Activated CD4-positive, alpha-beta memory T cell treated with anti-CD3 and anti-CD28 coated beads, Interleukin-2, amount 10 ng/mL, durations not matched to agents 7 days and 5 days (primary cell): ENCODE data around the gene IPCEF1. TPM values are rescaled to one million over a fixed set of nuclear protein-coding genes. Genes with fewer than 3 reads are reported as not detected.

Experiments used
- CTCF ChIA-PET: fragments of 350-600 bp; sonication (Branson Sonifier 250); formaldehyde crosslinking; loops from one replicate; lab custom pipeline; 2021; ENCODE audit warnings: antibody characterized with exemption, inconsistent platforms; lab: Charles Lee
- POLR2A ChIA-PET: fragments of 350-600 bp; sonication (Branson Sonifier 250); formaldehyde crosslinking; loops from one replicate; lab custom pipeline; 2021; ENCODE audit warnings: antibody characterized with exemption; lab: Charles Lee
- DNase-seq: peaks from one replicate; pipeline ENCODE4 v3.0.0-alpha.2; 2020
- H3K27ac Mint-ChIP-seq: one replicate; pipeline ENCODE4 v1.8.0; 2021; ENCODE audit warnings: mild to moderate bottlenecking, mixed read lengths
- H3K27me3 Mint-ChIP-seq: one replicate; pipeline ENCODE4 v1.8.0; 2021; ENCODE audit warnings: mixed read lengths
- H3K36me3 Mint-ChIP-seq: one replicate; pipeline ENCODE4 v1.8.0; 2021; ENCODE audit warnings: low read depth, mixed read lengths
- H3K4me1 Mint-ChIP-seq: one replicate; pipeline ENCODE4 v1.8.0; 2021; ENCODE audit warnings: mixed read lengths
- H3K4me3 Mint-ChIP-seq: one replicate; pipeline ENCODE4 v1.8.0; 2021; ENCODE audit warnings: mild to moderate bottlenecking, mixed read lengths
- H3K9me3 Mint-ChIP-seq: one replicate; pipeline ENCODE4 v1.8.0; 2021; ENCODE audit warnings: mixed read lengths
- total RNA-seq, 2 experiments: library from RNA; stranded (reverse); gene quantifications; one replicate each; pipeline ENCODE4 v1.2.3, GENCODE V29; 2021

Gene IPCEF1
- total RNA-seq, 2 experiments from 2014 or later, result 13.8 to 20.3 TPM

DNA sequence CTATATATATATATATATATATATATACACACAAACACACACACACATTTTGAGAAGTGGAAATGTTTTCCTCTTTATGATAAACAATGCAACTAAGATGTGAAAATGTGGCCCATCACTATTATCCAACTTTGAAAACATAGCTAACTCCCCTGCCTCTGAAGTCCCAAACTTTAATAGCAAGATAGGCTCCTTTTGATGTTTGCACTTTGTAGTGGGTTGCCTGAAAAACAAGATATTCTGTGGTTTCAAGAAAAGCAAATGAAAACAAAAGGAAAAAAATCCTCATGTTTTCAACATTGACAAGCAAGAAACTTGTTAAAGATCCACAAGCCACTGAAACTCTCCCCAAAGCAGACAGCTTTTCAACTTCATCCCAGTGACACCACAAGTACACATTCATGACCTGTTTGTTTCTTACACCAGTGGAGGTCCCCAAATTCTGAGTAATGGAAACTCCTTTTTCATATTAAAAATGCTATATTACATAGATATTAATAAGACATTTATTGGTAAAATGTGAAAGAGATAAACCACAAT, 90.0 kb downstream of the IPCEF1 start:
- H3K9me3 Mint-ChIP-seq, result no peaks in the 10 kb centered on the region
- H3K27me3 Mint-ChIP-seq, result no peaks in the 10 kb centered on the region
- H3K4me3 Mint-ChIP-seq, result no peak overlapping the region
- CTCF ChIA-PET, result interaction anchor here (1.3 to 3.4 kb wide), 2 partner anchors 10 to 100 kb away, joined by 3 to 9 read pairs; no protein-coding TSS in a partner anchor
- POLR2A ChIA-PET, result no interaction called here
- DNase-seq, result no peak
- no peaks in the 10 kb centered on the region for H3K4me1 Mint-ChIP-seq
- no peak overlapping the region for H3K27ac Mint-ChIP-seq
- no peaks in the 10 kb centered on the region for H3K36me3 Mint-ChIP-seq

DNA sequence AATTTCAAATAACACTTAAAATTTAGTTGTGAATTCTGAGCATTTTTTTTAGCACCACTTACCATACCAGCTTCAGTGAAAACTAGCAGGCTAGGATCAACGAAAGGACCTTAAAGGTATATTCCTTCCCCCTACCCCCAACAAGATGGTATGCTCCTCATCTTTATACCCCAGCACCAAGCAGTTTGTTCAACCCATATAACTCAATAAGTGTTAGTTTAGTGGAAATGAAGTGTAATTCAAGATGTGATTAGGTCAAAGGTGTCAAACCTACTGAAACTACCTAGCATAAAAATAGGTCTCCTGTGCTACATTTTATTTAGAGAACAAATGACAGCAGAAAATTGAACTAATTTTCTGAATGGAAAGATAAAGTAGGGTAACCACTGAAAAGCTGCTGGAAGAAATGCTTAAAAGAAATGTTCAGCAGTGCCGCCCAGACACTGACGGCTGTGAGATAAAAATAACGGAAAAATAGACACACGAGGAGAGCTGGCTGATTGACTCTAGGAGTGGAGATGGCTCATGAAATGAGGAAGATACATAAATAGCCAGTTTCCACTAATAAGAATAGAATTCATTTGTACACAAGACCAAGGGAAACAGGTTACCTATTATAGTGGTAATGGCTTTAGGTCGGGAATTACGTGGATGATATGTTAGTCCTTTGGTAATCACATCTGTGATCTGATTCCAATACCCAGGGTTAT, 94.8 kb downstream of the IPCEF1 start:
- Mint-ChIP-seq H3K27me3 (peaks cover 3% of the 10 kb centered on the region), H3K9me3 (no peaks in the 10 kb centered on the region), H3K27ac (no peak overlapping the region), H3K4me1 (peaks cover 14% of the 10 kb centered on the region), H3K36me3 (no peaks in the 10 kb centered on the region), H3K4me3 (no peak overlapping the region)
- ChIA-PET POLR2A (no interaction called here), CTCF (interaction anchor here (0.9 to 1.6 kb wide), 2 partner anchors 15 to 20 kb away, joined by 3 to 5 read pairs; no protein-coding TSS in a partner anchor)
- no peak for DNase-seq

DNA sequence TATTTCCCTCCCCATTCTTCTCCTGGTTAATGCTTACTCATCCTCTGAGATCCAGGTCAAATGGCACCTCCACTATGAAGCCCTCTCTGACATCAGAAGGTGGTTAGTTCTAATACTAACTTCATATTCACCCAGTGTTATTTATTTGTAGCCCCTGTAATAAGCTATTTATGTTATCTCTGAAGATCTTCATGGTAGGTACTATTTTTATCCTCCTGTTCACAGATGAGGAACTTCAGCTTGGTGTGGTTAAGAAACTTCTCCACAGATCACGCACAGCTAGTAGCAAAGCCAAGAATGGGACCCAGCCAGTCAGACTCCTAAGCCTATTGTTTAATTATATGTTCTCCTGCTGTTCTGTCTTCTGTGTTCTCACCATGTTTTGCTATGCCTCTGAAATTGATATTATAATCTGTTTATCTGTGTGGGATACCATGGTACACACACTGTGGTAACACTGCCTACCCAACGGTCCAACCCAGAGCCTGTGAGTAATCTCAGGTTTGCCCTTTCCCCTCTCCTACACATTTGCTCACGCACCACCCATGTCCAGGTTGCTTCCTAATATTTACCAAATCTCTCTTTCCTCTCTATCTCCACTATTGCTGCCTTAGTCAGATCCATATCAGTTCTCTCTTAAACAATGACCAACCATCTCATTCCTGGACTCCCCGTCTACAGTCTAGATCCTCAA, 98.4 kb downstream of the IPCEF1 start:
- peaks cover 16% of the 10 kb centered on the region for H3K9me3 Mint-ChIP-seq
- H3K36me3 Mint-ChIP-seq, result peaks cover 12% of the 10 kb centered on the region
- H3K4me1 Mint-ChIP-seq, result peaks cover 14% of the 10 kb centered on the region
- H3K4me3 Mint-ChIP-seq, result no peak overlapping the region
- POLR2A ChIA-PET, result interaction anchor here (2.0 kb wide), 1 partner anchor 11 kb away, joined by 6 read pairs; no protein-coding TSS in a partner anchor
- no peak for DNase-seq
- CTCF ChIA-PET, result no interaction called here
- no peak overlapping the region for H3K27ac Mint-ChIP-seq
- H3K27me3 Mint-ChIP-seq, result peaks cover 6% of the 10 kb centered on the region

DNA sequence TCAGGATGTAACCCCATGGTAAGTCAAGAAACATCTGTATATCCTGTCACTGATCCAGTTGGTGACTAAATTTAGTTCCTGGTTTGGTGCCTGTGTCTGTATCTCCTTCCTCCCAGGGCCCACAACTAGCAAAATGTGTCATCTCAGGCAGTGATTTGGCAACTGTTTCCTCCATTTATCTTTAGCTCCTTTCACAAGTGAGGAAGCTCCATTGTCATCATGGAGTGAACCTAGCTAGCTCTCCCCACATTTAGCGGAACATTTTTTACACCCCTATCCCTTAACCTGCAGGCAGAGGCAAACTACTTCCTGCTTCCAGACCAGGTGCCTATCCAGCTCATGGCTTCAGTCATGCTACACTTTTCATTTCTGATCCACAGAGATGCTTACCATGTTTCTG, 99.5 kb downstream of the IPCEF1 start:
- no peak overlapping the region for H3K27ac Mint-ChIP-seq
- ChIA-PET CTCF (interaction anchor here (1.5 kb wide), 1 partner anchor 10 kb away, joined by 4 read pairs; no protein-coding TSS in a partner anchor), POLR2A (interaction anchor here (2.0 kb wide), 1 partner anchor 10 kb away, joined by 6 read pairs; no protein-coding TSS in a partner anchor)
- DNase-seq, result no peak
- H3K27me3 Mint-ChIP-seq, result peaks cover 6% of the 10 kb centered on the region
- H3K9me3 Mint-ChIP-seq, result peaks cover 18% of the 10 kb centered on the region
- peaks cover 12% of the 10 kb centered on the region for H3K36me3 Mint-ChIP-seq
- H3K4me1 Mint-ChIP-seq, result peaks cover 16% of the 10 kb centered on the region
- no peak overlapping the region for H3K4me3 Mint-ChIP-seq

DNA sequence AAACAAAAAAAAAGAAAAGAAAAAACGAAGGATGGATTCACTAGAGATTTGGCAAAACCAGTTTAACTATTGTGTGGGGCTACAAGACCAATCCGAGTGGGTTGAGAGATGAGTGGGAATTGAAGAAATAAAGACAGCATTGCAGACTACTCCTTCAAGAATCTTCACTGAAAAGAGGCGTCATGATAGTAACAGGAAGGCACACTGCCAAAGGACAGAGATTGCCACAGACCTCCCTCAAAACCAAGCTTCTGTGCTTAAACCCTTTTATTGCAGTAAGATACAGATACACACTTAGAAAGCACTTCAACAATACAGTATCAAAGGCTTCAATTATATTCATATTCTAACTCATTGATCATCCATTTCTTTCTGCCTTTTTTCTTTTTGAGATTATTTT, 103.9 kb downstream of the IPCEF1 start:
- H3K4me1 Mint-ChIP-seq, result peaks cover 40% of the 10 kb centered on the region
- no peak overlapping the region for H3K4me3 Mint-ChIP-seq
- CTCF ChIA-PET, result no interaction called here
- no peak for DNase-seq
- peaks cover 9% of the 10 kb centered on the region for H3K27me3 Mint-ChIP-seq
- POLR2A ChIA-PET, result no interaction called here
- H3K27ac Mint-ChIP-seq, result no peak overlapping the region
- H3K9me3 Mint-ChIP-seq, result peaks cover 18% of the 10 kb centered on the region
- H3K36me3 Mint-ChIP-seq, result peaks cover 12% of the 10 kb centered on the region

DNA sequence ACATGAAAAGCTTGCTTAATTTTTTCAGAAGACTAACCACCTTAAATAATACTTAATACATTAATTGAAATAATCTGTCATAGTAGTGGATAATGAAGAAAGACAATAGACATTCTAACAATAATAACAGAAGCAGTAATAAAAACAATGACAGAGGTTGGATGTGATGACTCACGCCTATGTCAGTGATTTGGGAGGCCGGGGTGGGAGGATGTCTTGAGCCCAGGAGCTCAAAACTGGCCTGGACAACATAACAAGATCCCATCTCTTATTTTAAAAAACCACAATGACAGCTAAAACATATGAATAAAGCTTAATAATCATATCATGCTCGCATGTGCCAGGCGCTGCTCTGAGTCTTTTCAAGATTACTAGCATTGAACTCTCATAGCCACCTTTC, 105.5 kb downstream of the IPCEF1 start:
- peaks cover 16% of the 10 kb centered on the region for H3K9me3 Mint-ChIP-seq
- peaks cover 49% of the 10 kb centered on the region for H3K4me1 Mint-ChIP-seq
- H3K4me3 Mint-ChIP-seq, result no peak overlapping the region
- ChIA-PET CTCF (interaction anchor here (0.9 to 1.4 kb wide), 3 partner anchors 24 to 94 kb away, joined by 3 to 5 read pairs (median 3); no protein-coding TSS in a partner anchor), POLR2A (interaction anchor here (1.0 to 1.5 kb wide), 3 partner anchors 19 to 86 kb away, joined by 3 to 6 read pairs (median 5); no protein-coding TSS in a partner anchor)
- H3K27ac Mint-ChIP-seq, result no peak overlapping the region
- H3K36me3 Mint-ChIP-seq, result peaks cover 15% of the 10 kb centered on the region
- DNase-seq, result no peak
- peaks cover 9% of the 10 kb centered on the region for H3K27me3 Mint-ChIP-seq

DNA sequence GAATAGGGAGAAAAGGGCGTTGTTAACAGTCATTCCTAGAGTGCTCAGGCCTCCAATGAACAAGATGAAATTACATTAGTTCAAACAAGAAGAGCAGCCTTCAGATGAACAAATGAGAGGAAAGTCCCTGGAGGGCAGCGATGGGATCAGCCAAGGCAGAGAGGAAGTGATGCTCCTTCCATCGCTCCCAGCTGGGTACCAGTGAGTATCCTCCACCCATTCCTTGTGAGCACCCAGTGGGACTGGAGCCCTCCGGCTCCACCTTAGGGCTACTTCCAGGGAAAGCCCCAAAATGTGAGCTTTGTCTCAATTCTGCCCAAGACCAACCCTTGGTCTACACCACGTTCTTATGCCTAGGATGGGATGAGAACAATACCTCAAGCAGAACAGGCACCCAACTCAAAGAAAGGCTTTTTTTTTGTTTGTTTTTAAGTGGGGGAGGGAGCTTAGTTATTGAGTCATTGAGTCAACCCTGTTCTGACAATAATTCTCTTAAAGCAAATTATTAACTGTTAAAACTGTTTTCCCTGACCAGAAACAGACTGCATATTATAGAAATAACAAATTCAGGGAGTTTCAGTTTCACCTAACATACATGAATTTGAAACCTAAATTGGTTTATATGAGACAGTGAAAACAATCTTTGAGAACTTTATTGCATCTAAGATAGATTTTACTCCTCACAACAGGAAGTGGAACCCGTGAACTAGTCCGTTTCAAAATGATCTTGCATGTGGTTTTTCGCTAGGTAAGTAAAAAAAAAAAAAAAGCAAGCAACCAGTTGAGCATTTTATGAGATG, 106.9 kb downstream of the IPCEF1 start:
- peak; percentile 34 for DNase-seq
- ChIA-PET CTCF (interaction anchor here (0.6 to 4.1 kb wide), 5 partner anchors 18 to 1582 kb away, joined by 4 to 31 read pairs (median 6); no protein-coding TSS in a partner anchor), POLR2A (interaction anchor here (0.5 to 8.0 kb wide), 7 partner anchors 15 to 904 kb away, joined by 3 to 116 read pairs (median 3); no protein-coding TSS in a partner anchor)
- peaks cover 63% of the 10 kb centered on the region for H3K4me1 Mint-ChIP-seq
- peaks cover 6% of the 10 kb centered on the region for H3K9me3 Mint-ChIP-seq
- peak overlapping the region; percentile 57 for H3K4me3 Mint-ChIP-seq
- peaks cover 6% of the 10 kb centered on the region for H3K27me3 Mint-ChIP-seq
- peak overlapping the region; percentile 81 for H3K27ac Mint-ChIP-seq
- H3K36me3 Mint-ChIP-seq, result peaks cover 14% of the 10 kb centered on the region

DNA sequence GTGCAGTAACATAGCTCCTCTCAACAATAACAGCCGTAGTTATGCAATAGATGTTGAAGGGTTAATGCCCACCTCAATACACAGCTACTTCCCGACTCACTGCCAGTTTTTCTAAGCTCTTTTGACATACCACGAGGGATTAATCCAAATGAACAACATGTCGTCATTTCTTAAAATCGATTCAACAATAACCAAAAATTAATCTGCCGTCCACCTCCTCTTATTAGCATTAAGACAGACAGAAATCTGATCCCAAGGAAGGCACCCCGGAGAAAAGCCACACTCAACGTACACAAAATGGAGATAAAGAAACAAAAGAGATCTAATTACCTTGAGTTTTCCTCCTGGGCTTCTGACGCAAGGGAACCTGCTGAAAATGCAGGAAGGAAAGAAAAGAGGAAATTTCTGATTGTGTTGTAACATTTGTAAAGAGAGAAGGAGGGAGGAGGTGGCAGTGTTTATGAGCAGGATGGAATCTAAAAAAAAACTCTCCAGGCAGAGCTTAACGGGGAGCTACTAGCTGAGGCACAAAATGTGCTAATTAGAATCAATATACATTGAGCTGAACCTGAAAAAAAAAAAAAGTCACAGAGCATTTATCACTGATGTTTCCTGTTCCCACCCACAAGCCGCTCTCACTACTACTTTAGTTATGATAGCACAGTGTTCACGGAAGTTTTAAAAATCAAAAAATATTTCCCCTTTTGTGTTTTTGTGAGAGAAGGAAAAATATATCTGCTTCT, 109.3 kb downstream of the IPCEF1 start:
- peak; percentile 36 for DNase-seq
- peaks cover 2% of the 10 kb centered on the region for H3K9me3 Mint-ChIP-seq
- H3K27me3 Mint-ChIP-seq, result peaks cover 6% of the 10 kb centered on the region
- ChIA-PET CTCF (interaction anchor here (1.3 to 4.1 kb wide), 2 partner anchors 9 to 29 kb away, joined by 4 to 31 read pairs; no protein-coding TSS in a partner anchor), POLR2A (interaction anchor here (0.8 to 8.0 kb wide), 7 partner anchors 9 to 1264 kb away, joined by 3 to 116 read pairs (median 6); partner anchors contain the start of gene FBXO5)
- peaks cover 82% of the 10 kb centered on the region for H3K4me1 Mint-ChIP-seq
- peak overlapping the region; percentile 82 for H3K27ac Mint-ChIP-seq
- peaks cover 27% of the 10 kb centered on the region for H3K36me3 Mint-ChIP-seq
- H3K4me3 Mint-ChIP-seq, result peak overlapping the region; percentile 84

DNA sequence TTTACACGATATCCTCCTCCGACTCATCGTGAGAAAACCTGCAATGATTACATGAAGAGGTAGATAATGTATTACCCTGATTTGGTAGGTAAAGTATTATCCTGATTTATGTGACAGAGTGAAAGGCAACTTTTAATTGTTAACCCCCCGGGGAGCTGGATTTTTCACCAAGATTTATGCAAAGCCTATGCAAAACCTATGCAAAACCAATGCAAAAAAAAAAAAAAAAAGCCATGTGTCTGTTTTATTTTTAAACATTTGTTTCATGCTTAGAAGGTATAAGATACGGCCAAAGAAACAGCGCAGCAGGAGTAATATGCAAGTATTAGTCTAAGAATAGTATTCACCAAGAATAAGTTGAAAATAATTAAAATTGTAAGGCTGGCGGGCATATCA, 109.9 kb downstream of the IPCEF1 start:
- H3K27ac Mint-ChIP-seq, result peak overlapping the region; percentile 82
- H3K36me3 Mint-ChIP-seq, result peaks cover 27% of the 10 kb centered on the region
- peak overlapping the region; percentile 84 for H3K4me3 Mint-ChIP-seq
- ChIA-PET CTCF (interaction anchor here (1.3 to 4.1 kb wide), 2 partner anchors 9 to 30 kb away, joined by 4 to 31 read pairs; no protein-coding TSS in a partner anchor), POLR2A (interaction anchor here (0.7 to 8.0 kb wide), 7 partner anchors 11 to 1546 kb away, joined by 3 to 116 read pairs (median 6); partner anchors contain the start of gene FBXO5)
- peaks cover 2% of the 10 kb centered on the region for H3K9me3 Mint-ChIP-seq
- peaks cover 85% of the 10 kb centered on the region for H3K4me1 Mint-ChIP-seq
- DNase-seq, result no peak
- H3K27me3 Mint-ChIP-seq, result peaks cover 3% of the 10 kb centered on the region

DNA sequence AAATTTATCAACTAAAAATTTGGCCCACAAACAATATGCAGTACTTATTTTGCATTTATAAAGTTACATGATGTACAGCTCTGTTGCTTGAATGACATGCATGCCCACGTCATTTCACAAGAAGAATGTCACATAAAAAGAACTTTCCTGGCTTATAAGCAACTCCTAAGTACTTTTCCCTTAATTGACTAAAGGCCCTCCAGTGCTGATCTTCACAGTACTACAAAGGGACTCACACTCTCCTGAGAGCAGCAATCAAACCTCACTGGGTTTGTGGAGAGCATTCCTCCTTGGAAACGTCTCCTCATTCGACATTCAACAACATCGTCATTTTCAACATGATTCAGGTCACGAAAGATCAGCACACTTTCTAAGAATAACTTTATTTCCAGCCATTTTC, 111.1 kb downstream of the IPCEF1 start:
- CTCF ChIA-PET, result interaction anchor here (1.3 to 1.5 kb wide), 3 partner anchors 13 to 87 kb away, joined by 3 to 8 read pairs (median 4); no protein-coding TSS in a partner anchor
- no peak for DNase-seq
- Mint-ChIP-seq H3K9me3 (peaks cover 2% of the 10 kb centered on the region), H3K36me3 (peaks cover 29% of the 10 kb centered on the region), H3K27ac (peak overlapping the region; percentile 82), H3K4me1 (peaks cover 82% of the 10 kb centered on the region), H3K4me3 (peak overlapping the region; percentile 84), H3K27me3 (no peaks in the 10 kb centered on the region)
- POLR2A ChIA-PET, result interaction anchor here (1.3 to 8.0 kb wide), 2 partner anchors 13 to 32 kb away, joined by 3 to 116 read pairs; no protein-coding TSS in a partner anchor
